Left lobe of liver (tissue), 2 donors: Measurements from ENCODE around the gene CHAT. TPM values are rescaled to one million over a fixed set of nuclear protein-coding genes. Genes with fewer than 3 reads are reported as not detected.

ENCODE experiments used
- ATAC-seq: fragments of 200-7000 bp; cut with Tn5 transposase; one replicate; pipeline ENCODE4 v1.9.1; 2020; ENCODE audit warnings: mild to moderate bottlenecking, moderate library complexity
- DNase-seq: peaks from one replicate; pipeline ENCODE4 v3.0.0-alpha.2; 2020; ENCODE audit warnings: low spot score
- total RNA-seq: library from RNA; stranded (reverse); gene quantifications from one replicate; pipeline ENCODE4 v1.2.1, GENCODE V29; 2021
- donor health status: DM: no; HTN: no; CAD: no; lungs with moderate emphysema.
- donor health status: DM: no; HTN: yes; CAD: no.

Gene CHAT
- not detected for total RNA-seq

GRCh38 chr10:49613882-49614241 is at the start of gene CHAT:
TSS of gene CHAT (plus strand) at chr10:49614037. CDS start at chr10:49614190, 153 bp downstream.
- ATAC-seq = no peak

GRCh38 chr10:49564461-49565009 is 49.3 kb upstream of the CHAT start:
- ATAC-seq = no peak

More at GRCh38 chr10:49613882-49614241, at the start of gene CHAT:
- no peak for DNase-seq

GRCh38 chr10:49567810-49568209 is 46.0 kb upstream of the CHAT start:
- ATAC-seq (no peak), DNase-seq (no peak)

More at GRCh38 chr10:49564461-49565009, 49.3 kb upstream of the CHAT start:
- DNase-seq = no peak

GRCh38 chr10:49568235-49568634 is 45.6 kb upstream of the CHAT start:
- no peak for DNase-seq

GRCh38 chr10:49569031-49569631 is 44.7 kb upstream of the CHAT start:
- DNase-seq (no peak), ATAC-seq (no peak)

More at GRCh38 chr10:49568235-49568634, 45.6 kb upstream of the CHAT start:
- no peak for ATAC-seq

GRCh38 chr10:49571388-49571787 is 42.4 kb upstream of the CHAT start:
- DNase-seq (no peak), ATAC-seq (no peak)

- no peak for DNase-seq
- no peak for ATAC-seq
Measured at GRCh38 chr10:49572594-49573114, 41.2 kb upstream of the CHAT start.

GRCh38 chr10:49575489-49576072 is 38.3 kb upstream of the CHAT start:
- DNase-seq (no peak), ATAC-seq (no peak)

- ATAC-seq (no peak), DNase-seq (no peak)
Measured at GRCh38 chr10:49577182-49577925, 36.5 kb upstream of the CHAT start.

GRCh38 chr10:49578392-49578791 is 35.4 kb upstream of the CHAT start:
- no peak for DNase-seq
- no peak for ATAC-seq

GRCh38 chr10:49579621-49580020 is 34.2 kb upstream of the CHAT start:
- no peak for DNase-seq
- ATAC-seq = no peak

GRCh38 chr10:49585387-49585786 is 28.4 kb upstream of the CHAT start:
- ATAC-seq (no peak), DNase-seq (no peak)

- DNase-seq (no peak), ATAC-seq (no peak)
Measured at GRCh38 chr10:49587981-49588380, 25.9 kb upstream of the CHAT start.

- DNase-seq (peak; percentile 65), ATAC-seq (peak; percentile 93)
Measured at GRCh38 chr10:49592726-49593563, 20.9 kb upstream of the CHAT start.

GRCh38 chr10:49593564-49593875 is 20.3 kb upstream of the CHAT start:
- no peak for ATAC-seq
- DNase-seq = no peak

GRCh38 chr10:49593998-49594397 is 19.8 kb upstream of the CHAT start:
- ATAC-seq (no peak), DNase-seq (no peak)

GRCh38 chr10:49594594-49594993 is 19.2 kb upstream of the CHAT start:
- ATAC-seq (peak; percentile 85), DNase-seq (no peak)

- DNase-seq (no peak), ATAC-seq (no peak)
Measured at GRCh38 chr10:49595003-49595712, 18.7 kb upstream of the CHAT start.

- DNase-seq (no peak), ATAC-seq (no peak)
Measured at GRCh38 chr10:49595713-49596492, 17.9 kb upstream of the CHAT start.

GRCh38 chr10:49596493-49596809 is 17.4 kb upstream of the CHAT start:
- DNase-seq = no peak

More at GRCh38 chr10:49596493-49596809, 17.4 kb upstream of the CHAT start:
- no peak for ATAC-seq
